Epithelial cell of proximal tubule (primary cell): Measurements from ENCODE around the gene SINHCAF. TPM values are rescaled to one million over a fixed set of nuclear protein-coding genes. Genes with fewer than 3 reads are reported as not detected.
"Not testable (repeated sequence)": the region's sequence is repeated elsewhere in the genome, so short reads cannot be mapped to it uniquely, and the experiment has no call there.

ENCODE experiments used
- DNase-seq: peaks from one replicate; pipeline ENCODE4 v3.0.0-alpha.2; 2011; ENCODE audit warnings: low read depth
- H3K4me3 ChIP-seq: 2 replicates; pipeline ENCODE4 v1.5.1; 2011; ENCODE audit warnings: low read depth, mild to moderate bottlenecking, low read length
- total RNA-seq: library from RNA; depleted of rRNA; stranded (reverse); fragments of >200 nt; gene quantifications from 2 replicates; pipeline ENCODE4 v1.2.3, GENCODE V29; 2015
- TF ChIP-seq, protein P1 (sequence below): conservative IDR thresholded peaks from 2 replicates; pipeline ENCODE4 v1.5.1; 2012; ENCODE audit warnings: low read depth, mild to moderate bottlenecking, low read length

SINHCAF gene
- total RNA-seq, 1 donor from 2014 or later: 93.5 TPM

- H3K4me3 ChIP-seq: no peak overlapping the region
- TF ChIP-seq, protein P1, sequence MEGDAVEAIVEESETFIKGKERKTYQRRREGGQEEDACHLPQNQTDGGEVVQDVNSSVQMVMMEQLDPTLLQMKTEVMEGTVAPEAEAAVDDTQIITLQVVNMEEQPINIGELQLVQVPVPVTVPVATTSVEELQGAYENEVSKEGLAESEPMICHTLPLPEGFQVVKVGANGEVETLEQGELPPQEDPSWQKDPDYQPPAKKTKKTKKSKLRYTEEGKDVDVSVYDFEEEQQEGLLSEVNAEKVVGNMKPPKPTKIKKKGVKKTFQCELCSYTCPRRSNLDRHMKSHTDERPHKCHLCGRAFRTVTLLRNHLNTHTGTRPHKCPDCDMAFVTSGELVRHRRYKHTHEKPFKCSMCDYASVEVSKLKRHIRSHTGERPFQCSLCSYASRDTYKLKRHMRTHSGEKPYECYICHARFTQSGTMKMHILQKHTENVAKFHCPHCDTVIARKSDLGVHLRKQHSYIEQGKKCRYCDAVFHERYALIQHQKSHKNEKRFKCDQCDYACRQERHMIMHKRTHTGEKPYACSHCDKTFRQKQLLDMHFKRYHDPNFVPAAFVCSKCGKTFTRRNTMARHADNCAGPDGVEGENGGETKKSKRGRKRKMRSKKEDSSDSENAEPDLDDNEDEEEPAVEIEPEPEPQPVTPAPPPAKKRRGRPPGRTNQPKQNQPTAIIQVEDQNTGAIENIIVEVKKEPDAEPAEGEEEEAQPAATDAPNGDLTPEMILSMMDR: no peak
- DNase-seq: no peak
Observed at GRCh38 chr12:31250179-31250578, 75.8 kb downstream of the SINHCAF start.

GRCh38 chr12:31249356-31249755, 76.6 kb downstream of the SINHCAF start:
- H3K4me3 ChIP-seq: no peak overlapping the region
- DNase-seq: no peak
- TF ChIP-seq, protein P1: no peak

DNA sequence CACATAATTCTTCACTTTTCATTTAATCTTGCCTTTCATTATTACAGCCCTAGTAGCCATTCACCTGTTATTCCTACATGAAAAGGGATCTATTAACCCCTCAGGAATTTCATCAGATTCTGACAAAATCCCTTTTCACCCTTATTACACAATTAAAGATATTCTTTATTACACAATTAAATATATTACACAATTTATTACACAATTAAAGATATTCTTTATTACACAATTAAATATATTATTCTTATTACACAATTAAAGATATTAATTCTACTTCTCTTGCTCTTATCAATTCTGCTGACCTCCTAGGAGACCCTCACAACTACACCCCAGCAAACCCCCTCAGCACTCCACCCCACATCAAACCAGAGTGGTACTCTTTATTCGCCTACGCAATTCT, 77.1 kb downstream of the SINHCAF start:
- H3K4me3 ChIP-seq: no peak overlapping the region
- TF ChIP-seq, protein P1: no peak
- no peak for DNase-seq

DNA sequence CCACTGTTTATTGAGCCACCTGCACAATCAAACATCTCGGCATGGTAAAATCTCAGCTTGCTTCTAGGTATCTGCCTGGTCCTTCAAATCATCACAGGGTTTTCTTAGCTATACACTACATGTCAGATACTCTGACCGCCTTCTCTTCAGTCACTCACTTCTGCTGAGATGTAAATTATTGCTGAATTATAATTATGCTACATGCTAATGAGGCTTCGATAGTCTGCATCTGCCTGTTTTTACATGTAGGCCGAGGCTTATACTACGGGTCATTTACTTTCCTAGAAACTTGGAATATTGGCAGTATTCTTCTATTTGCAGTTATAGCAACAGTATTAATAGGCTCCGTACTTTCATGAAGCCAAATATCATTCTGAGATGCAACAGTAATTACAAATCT, 77.6 kb downstream of the SINHCAF start:
- no peak overlapping the region for H3K4me3 ChIP-seq
- TF ChIP-seq, protein P1: no peak
- no peak for DNase-seq

DNA sequence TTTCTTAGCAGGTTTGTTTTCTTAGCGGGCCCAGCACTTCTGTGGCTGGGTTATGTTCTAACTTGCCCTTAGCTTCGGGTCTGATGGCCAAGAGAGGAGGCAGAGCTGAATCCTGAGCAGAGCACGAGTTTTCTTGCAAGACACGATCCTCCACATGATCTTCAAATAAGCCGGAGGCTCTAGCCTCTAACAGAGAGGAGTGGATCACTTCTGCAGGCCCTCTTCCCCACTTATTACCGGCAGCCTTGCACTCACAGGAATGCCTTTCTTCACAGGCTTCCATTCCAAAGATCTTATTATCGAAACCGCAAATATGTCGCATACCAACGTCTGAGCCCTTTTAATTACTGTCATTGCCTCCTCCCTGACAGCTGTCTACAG, 79.5 kb downstream of the SINHCAF start:
- TF ChIP-seq, protein P1: no peak
- no peak overlapping the region for H3K4me3 ChIP-seq

DNA sequence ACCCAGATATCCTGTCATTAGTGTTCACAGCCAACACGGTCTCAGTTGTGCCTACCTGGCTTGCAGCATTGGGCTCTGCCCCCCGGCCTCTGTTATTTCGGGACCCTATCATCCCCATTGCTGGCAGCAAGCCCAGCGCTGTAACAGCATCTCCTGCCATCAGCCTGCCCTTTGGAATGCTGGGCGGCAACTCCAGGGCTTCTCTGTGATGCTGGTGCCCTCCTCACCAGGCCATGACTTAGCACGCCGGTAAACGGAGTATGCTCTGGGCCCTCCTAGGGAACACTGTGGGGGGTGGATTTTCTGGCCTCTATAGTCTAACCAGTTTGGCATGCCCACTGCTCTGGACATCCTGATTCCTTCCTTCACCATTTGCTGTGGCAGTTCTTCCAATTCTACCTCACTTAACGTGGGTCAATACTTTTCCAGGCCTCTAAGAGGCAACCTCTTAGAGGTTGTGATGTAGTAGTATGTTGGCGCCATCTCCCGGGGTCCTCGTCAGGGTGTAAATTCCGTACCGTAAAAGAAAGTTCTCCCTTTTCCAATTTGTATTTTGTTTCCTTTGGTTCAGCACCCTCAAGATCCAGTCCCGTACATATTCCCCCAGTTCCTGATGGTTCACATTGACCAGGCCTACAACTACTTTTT, 80.0 kb downstream of the SINHCAF start:
- no peak overlapping the region for H3K4me3 ChIP-seq
- TF ChIP-seq, protein P1: peak; percentile 7

More for the DNA sequence above, 79.5 kb downstream of the SINHCAF start:
- no peak for DNase-seq

GRCh38 chr12:31242418-31242817, 83.5 kb downstream of the SINHCAF start:
- H3K4me3 ChIP-seq: not testable (repeated sequence)

More for the DNA sequence above, 80.0 kb downstream of the SINHCAF start:
- DNase-seq: no peak

More at GRCh38 chr12:31242418-31242817, 83.5 kb downstream of the SINHCAF start:
- DNase-seq: not testable (repeated sequence)
